Measurements from ENCODE around the gene GPR149.

- TF ChIP-seq CTCF (conservative IDR thresholded peaks at IDR 0.05 in 1 of 2, IDR thresholded peaks at IDR 0.05 in 1 of 2; ENCODE audit: extremely low read depth in 1 of 2, insufficient read depth in 1 of 2, low read depth in 1 of 2, low read length in 2 of 2) (no peak), EZH2 (IDR thresholded peaks at IDR 0.05; ENCODE audit: borderline replicate concordance, low read length) (no peak)
Measured at GRCh38 chr3:154327871-154328270, 102.1 kb downstream of the GPR149 start.
